Measurements from ENCODE around the gene PRKCA.

Gene PRKCA

DNA sequence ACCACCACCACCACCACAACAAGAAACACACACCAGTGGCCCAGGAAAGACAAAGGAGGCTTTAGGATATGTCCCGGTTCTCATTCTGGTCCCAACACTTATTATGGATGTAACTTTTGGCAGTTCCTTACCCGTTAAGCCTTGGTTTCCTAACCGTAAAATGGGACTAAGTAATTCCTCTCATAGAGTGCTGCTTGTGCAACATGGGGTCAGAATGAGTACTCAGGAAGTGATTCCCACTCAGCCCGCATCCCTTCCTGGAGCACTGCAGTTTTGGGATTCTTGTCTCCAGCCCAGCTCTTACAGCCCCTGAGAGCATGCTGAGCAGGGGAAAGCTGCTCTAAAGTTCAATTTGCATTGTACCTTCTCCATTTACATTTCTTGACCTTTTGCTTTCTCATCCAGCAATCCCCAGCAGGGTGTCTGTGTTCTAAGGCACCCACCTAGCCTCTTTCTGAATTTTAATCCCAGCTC, 262.6 kb downstream of the PRKCA start:
- TF ChIP-seq, protein P1, sequence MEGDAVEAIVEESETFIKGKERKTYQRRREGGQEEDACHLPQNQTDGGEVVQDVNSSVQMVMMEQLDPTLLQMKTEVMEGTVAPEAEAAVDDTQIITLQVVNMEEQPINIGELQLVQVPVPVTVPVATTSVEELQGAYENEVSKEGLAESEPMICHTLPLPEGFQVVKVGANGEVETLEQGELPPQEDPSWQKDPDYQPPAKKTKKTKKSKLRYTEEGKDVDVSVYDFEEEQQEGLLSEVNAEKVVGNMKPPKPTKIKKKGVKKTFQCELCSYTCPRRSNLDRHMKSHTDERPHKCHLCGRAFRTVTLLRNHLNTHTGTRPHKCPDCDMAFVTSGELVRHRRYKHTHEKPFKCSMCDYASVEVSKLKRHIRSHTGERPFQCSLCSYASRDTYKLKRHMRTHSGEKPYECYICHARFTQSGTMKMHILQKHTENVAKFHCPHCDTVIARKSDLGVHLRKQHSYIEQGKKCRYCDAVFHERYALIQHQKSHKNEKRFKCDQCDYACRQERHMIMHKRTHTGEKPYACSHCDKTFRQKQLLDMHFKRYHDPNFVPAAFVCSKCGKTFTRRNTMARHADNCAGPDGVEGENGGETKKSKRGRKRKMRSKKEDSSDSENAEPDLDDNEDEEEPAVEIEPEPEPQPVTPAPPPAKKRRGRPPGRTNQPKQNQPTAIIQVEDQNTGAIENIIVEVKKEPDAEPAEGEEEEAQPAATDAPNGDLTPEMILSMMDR (IDR thresholded peaks at IDR 0.05; ENCODE audit: low read depth, low read length, missing control alignments): no peak
- no peak for DNase-seq (ENCODE audit: low read depth)
- no peak overlapping the region for H3K4me3 ChIP-seq (ENCODE audit: low read depth, low read length)

- TF ChIP-seq, protein P1 (IDR thresholded peaks at IDR 0.05; ENCODE audit: low read depth, low read length, missing control alignments): peak; percentile 95
- no peak overlapping the region for H3K4me3 ChIP-seq (ENCODE audit: low read depth, low read length)
- DNase-seq (ENCODE audit: low read depth): peak; percentile 36
These were observed 265.1 kb downstream of the PRKCA start for GRCh38 chr17:66567234-66568170.

GRCh38 chr17:66569572-66569971, 267.2 kb downstream of the PRKCA start:
- DNase-seq (ENCODE audit: low read depth): no peak
- TF ChIP-seq, protein P1 (IDR thresholded peaks at IDR 0.05; ENCODE audit: low read depth, low read length, missing control alignments): no peak
- H3K4me3 ChIP-seq (ENCODE audit: low read depth, low read length): no peak overlapping the region

DNA sequence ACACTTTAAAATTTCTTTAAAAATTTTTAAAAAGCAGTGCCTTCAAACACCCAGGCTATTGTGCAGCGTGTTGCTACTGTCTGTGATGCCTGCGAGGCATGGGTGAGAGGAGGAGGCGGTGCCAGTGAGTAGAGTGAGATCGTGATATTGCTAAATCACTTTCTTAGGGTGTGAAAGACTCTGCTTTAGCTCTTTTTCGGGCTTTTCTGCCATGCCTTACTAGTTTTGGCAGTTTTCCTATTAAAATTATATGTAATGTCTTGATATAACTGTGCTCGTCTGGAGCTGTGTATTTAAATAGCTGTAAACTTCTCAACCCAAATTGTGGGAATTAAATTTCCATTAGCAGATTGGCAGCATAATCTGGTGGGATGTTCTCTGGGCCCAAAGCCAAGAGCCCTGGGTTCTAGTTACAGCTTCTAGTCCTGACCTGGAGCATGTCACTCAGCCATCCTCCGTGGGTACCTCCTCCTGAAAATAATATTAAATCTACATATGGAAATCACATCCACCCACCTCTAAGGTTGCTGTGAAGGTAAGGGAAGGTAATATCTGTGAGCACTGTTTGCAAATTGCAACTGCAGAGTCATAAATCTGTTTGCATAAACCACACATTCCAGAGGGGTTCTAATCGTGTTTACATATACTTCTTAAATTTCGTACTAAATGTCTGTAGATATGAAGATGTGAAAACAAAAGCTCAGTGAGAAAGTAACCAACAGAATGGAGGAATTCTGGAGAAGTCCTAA, 268.2 kb downstream of the PRKCA start:
- no peak overlapping the region for H3K4me3 ChIP-seq (ENCODE audit: low read depth, low read length)
- DNase-seq (ENCODE audit: low read depth): no peak
- TF ChIP-seq, protein P1 (IDR thresholded peaks at IDR 0.05; ENCODE audit: low read depth, low read length, missing control alignments): no peak

GRCh38 chr17:66571745-66572144, 269.3 kb downstream of the PRKCA start:
- DNase-seq (ENCODE audit: low read depth): no peak
- TF ChIP-seq, protein P1 (IDR thresholded peaks at IDR 0.05; ENCODE audit: low read depth, low read length, missing control alignments): no peak

DNA sequence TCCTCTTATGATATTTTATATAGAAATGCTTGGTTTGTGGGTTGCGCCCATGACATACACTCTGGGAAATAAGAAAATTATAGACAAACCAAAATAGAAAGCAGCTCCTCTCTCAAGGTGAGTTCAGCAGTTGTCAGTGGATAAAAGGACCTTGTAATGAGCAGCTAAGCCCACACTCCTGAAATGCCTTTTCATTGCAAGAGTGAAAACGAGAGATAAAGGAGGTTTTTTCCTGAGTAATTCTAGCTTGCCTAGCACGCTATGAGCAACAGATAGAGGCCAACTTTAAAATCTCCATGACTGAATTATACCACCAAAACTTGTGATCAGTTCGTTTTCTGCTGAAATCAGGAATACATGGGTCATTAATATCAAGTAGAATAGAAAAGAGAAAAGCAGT, 270.7 kb downstream of the PRKCA start:
- no peak overlapping the region for H3K4me3 ChIP-seq (ENCODE audit: low read depth, low read length)
- DNase-seq (ENCODE audit: low read depth): no peak
- TF ChIP-seq, protein P1 (IDR thresholded peaks at IDR 0.05; ENCODE audit: low read depth, low read length, missing control alignments): no peak

More at GRCh38 chr17:66571745-66572144, 269.3 kb downstream of the PRKCA start:
- H3K4me3 ChIP-seq (ENCODE audit: low read depth, low read length): no peak overlapping the region

All from GM12864 (cell line).